CD14-positive monocyte (primary cell): ENCODE results near the gene EIF1AD. TPM values are rescaled to one million over a fixed set of nuclear protein-coding genes. Genes with fewer than 3 reads are reported as not detected.

Experiments
- DNase-seq, 3 donors: peaks; one replicate each; pipeline ENCODE4 v3.0.0-alpha.2; 2011 to 2022
- H2AFZ ChIP-seq: 2 replicates; pipeline ENCODE4 v1.6.0; 2012; ENCODE audit warnings: mild to moderate bottlenecking, low read depth, low read length, inconsistent platforms; ENCODE audit not compliant: insufficient read depth, poor library complexity, severe bottlenecking
- H3K27ac ChIP-seq, 2 donors: 1 replicate in 1 of 2; 2 replicates in 1 of 2; pipeline ENCODE4 v1.5.1; 2012 to 2013; ENCODE audit warnings: low read length in 2 of 2, control low read depth in 1 of 2, inconsistent platforms in 1 of 2, low read depth in 1 of 2, mild to moderate bottlenecking in 1 of 2
- H3K27me3 ChIP-seq, 2 donors: one replicate each; pipeline versions ENCODE4 v1.6.0 to v1.6.1; 2011 to 2013; ENCODE audit warnings: low read length in 2 of 2; ENCODE audit not compliant: control insufficient read depth in 2 of 2, insufficient read depth in 2 of 2
- H3K36me3 ChIP-seq, 2 donors: replicated peaks in 1 of 2; 1 replicate in 1 of 2; 2 replicates in 1 of 2; pipeline versions ENCODE4 v1.5.1 to v1.6.1; 2012 to 2013; ENCODE audit warnings: low read length in 2 of 2, control low read depth in 1 of 2, inconsistent platforms in 1 of 2, mild to moderate bottlenecking in 1 of 2; ENCODE audit not compliant: insufficient read depth in 2 of 2, control insufficient read depth in 1 of 2
- H3K4me1 ChIP-seq, 2 donors: 1 replicate in 1 of 2; 2 replicates in 1 of 2; pipeline versions ENCODE4 v1.5.1 to v1.6.1; 2012 to 2013; ENCODE audit warnings: low read length in 2 of 2, control low read depth in 1 of 2, inconsistent platforms in 1 of 2, mild to moderate bottlenecking in 1 of 2, moderate library complexity in 1 of 2; ENCODE audit not compliant: insufficient read depth in 2 of 2, control insufficient read depth in 1 of 2
- H3K4me2 ChIP-seq: replicated peaks from 2 replicates; pipeline ENCODE3; 2012; ENCODE audit warnings: low read length, moderate library complexity, mild to moderate bottlenecking; ENCODE audit not compliant: poor library complexity, severe bottlenecking; ENCODE audit errors: extremely low read depth
- H3K4me3 ChIP-seq, 3 experiments: fragments of 200-600 bp in 1 of 3; sonication (generic) in 1 of 3; replicated peaks in 1 of 3; 1 replicate in 2 of 3; 2 replicates in 1 of 3; pipeline ENCODE4 v1.5.1; 2011 to 2013; ENCODE audit warnings: low read length in 3 of 3, mild to moderate bottlenecking in 3 of 3, control low read depth in 2 of 3, low read depth in 2 of 3, inconsistent platforms in 1 of 3, moderate library complexity in 1 of 3
- H3K79me2 ChIP-seq: 2 replicates; pipeline ENCODE4 v1.6.0; 2012; ENCODE audit warnings: mild to moderate bottlenecking, control low read depth, inconsistent platforms, low read length, moderate library complexity; ENCODE audit not compliant: insufficient read depth
- H3K9ac ChIP-seq: 2 replicates; pipeline ENCODE4 v1.6.0; 2017; ENCODE audit warnings: low read length, mild to moderate bottlenecking; ENCODE audit not compliant: insufficient read depth, poor library complexity, severe bottlenecking
- H3K9me3 ChIP-seq, 2 donors: replicated peaks in 1 of 2; 1 replicate in 1 of 2; 2 replicates in 1 of 2; pipeline versions ENCODE4 v1.5.1 to v1.6.1; 2012 to 2013; ENCODE audit warnings: low read length in 2 of 2, control low read depth in 1 of 2; ENCODE audit not compliant: control insufficient read depth in 1 of 2, insufficient read depth in 1 of 2
- H4K20me1 ChIP-seq: 2 replicates; pipeline ENCODE4 v1.6.0; 2012; ENCODE audit warnings: mild to moderate bottlenecking, low read length, control low read depth, moderate library complexity; ENCODE audit not compliant: insufficient read depth
- H3K27ac Mint-ChIP-seq, 7 donors: one replicate each; pipeline ENCODE4 v1.8.0; 2020; ENCODE audit warnings: mild to moderate bottlenecking in 7 of 7, mixed read lengths in 7 of 7, moderate library complexity in 6 of 7, inconsistent platforms in 2 of 7
- H3K27me3 Mint-ChIP-seq, 3 donors: one replicate each; pipeline ENCODE4 v1.8.0; 2021 to 2022; ENCODE audit warnings: low read depth in 3 of 3, mild to moderate bottlenecking in 3 of 3, mixed read lengths in 3 of 3, moderate library complexity in 3 of 3, inconsistent platforms in 1 of 3
- H3K36me3 Mint-ChIP-seq, 2 donors: one replicate each; pipeline ENCODE4 v1.8.0; 2020; ENCODE audit warnings: mixed read lengths in 2 of 2, inconsistent platforms in 1 of 2, mild to moderate bottlenecking in 1 of 2
- H3K4me1 Mint-ChIP-seq: one replicate; pipeline ENCODE4 v1.8.0; 2020; ENCODE audit warnings: mild to moderate bottlenecking, mixed read lengths
- H3K4me3 Mint-ChIP-seq, 2 donors: one replicate each; pipeline ENCODE4 v1.8.0; 2020; ENCODE audit warnings: mild to moderate bottlenecking in 2 of 2, mixed read lengths in 2 of 2, moderate library complexity in 1 of 2
- H3K9me3 Mint-ChIP-seq, 7 donors: one replicate each; pipeline ENCODE4 v1.8.0; 2020 to 2022; ENCODE audit warnings: mixed read lengths in 7 of 7, mild to moderate bottlenecking in 6 of 7, moderate library complexity in 6 of 7, inconsistent platforms in 2 of 7
- WGBS: methylation state at CpG from one replicate; pipeline ENCODE4 v1.1.5; 2013; ENCODE audit warnings: missing lambda C conversion rate; ENCODE audit not compliant: insufficient coverage; 5-methylcytosine and 5-hydroxymethylcytosine counted together
- intact Hi-C, 2 donors: fragments of 100-400 bp; cut with micrococcal nuclease; formaldehyde crosslinking; loops; one replicate each; pipeline versions ENCODE4 v1.15.0 to v1.15.1; 2023
- polyA plus RNA-seq, 3 donors: library from polyadenylated mRNA; depleted of rRNA in 1 of 3; unstranded in 2 of 3; stranded (reverse) in 1 of 3; fragments of 300-500 nt in 2 of 3; fragments of >200 nt in 1 of 3; fragmentation: Illumina TruSeq in 2 of 3; gene quantifications; 1 replicate in 2 of 3; 2 replicates in 1 of 3; pipeline ENCODE4 v1.2.3, GENCODE V29; 2012 to 2021
- TF ChIP-seq, protein P1 (sequence below): fragments of 200-600 bp; IDR thresholded peaks from one replicate; pipeline ENCODE4 v1.8.0; 2022; ENCODE audit warnings: antibody characterized with exemption, mild to moderate bottlenecking

Gene EIF1AD
- polyA plus RNA-seq, 3 donors = 16.4 to 23.1 (median 18.2) TPM

DNA sequence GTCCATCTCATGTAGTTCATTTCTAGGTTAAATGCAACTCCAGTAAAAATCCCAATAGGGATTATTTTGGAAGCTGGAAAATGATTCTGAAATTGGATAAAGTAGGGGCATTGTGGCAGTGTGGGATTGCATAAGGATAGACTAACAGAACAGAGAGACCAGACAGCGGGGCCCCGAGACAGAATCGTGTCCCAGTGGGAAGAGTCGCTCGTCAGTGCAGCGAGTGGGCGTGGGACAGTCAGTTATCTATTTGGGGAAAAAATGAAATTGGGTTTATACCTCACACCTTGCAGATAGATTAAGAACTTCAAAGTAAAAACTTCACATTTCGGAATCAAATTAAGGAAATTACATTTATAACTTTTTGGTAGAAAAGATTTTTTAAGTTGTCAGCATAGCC lies 29.8 kb downstream of the EIF1AD start:
- Histone ChIP-seq H3K79me2 (no peaks in the 10 kb centered on the region), H3K4me3 (no peak overlapping the region), H3K4me2 (no peak overlapping the region), H3K27me3 (no peaks in the 10 kb centered on the region), H2AFZ (no peak overlapping the region), H3K36me3 (peaks cover 62 to 77% of the 10 kb centered on the region in 2 donors), H3K9me3 (no peaks in the 10 kb centered on the region), H3K27ac (no peak overlapping the region), H3K9ac (no peak overlapping the region), H4K20me1 (peaks cover 28% of the 10 kb centered on the region), H3K4me1 (peaks cover 7 to 15% of the 10 kb centered on the region in 2 donors)
- peaks cover 10% of the 10 kb centered on the region for H3K4me1 Mint-ChIP-seq
- no peaks in the 10 kb centered on the region for H3K27me3 Mint-ChIP-seq
- no peak overlapping the region for H3K4me3 Mint-ChIP-seq
- H3K27ac Mint-ChIP-seq = no peak overlapping the region
- no peak for DNase-seq
- TF ChIP-seq, protein P1, sequence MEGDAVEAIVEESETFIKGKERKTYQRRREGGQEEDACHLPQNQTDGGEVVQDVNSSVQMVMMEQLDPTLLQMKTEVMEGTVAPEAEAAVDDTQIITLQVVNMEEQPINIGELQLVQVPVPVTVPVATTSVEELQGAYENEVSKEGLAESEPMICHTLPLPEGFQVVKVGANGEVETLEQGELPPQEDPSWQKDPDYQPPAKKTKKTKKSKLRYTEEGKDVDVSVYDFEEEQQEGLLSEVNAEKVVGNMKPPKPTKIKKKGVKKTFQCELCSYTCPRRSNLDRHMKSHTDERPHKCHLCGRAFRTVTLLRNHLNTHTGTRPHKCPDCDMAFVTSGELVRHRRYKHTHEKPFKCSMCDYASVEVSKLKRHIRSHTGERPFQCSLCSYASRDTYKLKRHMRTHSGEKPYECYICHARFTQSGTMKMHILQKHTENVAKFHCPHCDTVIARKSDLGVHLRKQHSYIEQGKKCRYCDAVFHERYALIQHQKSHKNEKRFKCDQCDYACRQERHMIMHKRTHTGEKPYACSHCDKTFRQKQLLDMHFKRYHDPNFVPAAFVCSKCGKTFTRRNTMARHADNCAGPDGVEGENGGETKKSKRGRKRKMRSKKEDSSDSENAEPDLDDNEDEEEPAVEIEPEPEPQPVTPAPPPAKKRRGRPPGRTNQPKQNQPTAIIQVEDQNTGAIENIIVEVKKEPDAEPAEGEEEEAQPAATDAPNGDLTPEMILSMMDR = no peak
- no peaks in the 10 kb centered on the region for H3K9me3 Mint-ChIP-seq
- peaks cover 66 to 83% of the 10 kb centered on the region in 2 donors for H3K36me3 Mint-ChIP-seq
- intact Hi-C loops = no loop called here
- 100% methylated on average over 2 of the region's 8 CpGs for WGBS

DNA sequence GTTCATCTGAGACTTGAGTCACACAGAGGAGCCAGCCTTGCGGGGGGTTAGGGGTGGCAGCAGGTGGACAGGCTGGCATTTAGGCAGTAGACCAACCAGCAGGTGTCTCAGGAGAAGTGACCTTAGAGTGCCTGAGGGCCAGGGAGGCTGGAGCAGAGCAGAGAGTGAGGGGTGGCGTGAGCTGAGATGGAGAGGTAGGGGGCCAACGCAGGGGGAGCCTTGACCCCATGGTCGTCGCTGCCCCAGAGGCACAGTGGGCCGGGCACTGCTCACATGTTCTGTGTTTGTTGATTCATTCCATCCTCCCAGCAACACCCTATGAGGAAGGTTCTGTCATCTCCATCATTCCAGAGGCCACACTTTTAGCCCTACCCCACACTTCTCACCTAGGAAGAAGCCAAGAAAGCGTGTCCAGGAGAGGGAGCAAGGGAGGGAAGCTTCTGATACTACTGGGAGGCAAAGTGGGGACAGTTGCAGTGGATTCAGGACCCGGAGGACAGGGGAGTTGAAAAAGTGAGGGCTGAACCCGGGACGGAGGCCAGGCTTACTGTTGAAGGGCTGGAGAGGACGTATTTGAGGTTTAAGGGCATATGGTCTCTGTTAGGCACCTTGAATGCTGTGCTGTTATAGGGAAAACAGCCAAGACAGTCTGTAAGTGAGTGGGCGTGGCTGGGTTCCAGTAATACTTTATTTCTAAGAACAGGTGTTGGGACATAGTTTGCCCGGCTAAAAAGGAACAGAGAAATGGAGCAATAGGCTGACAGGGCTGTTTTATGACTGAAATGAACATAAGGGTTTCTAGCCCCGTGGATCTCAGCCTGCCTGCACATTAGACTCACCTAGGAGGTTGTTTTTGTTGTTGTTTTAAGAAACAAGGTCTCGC lies 33.1 kb downstream of the EIF1AD start:
- peak in 1 of 3 donors; percentile 7 for DNase-seq
- intact Hi-C loops = no loop called here
- Histone ChIP-seq H3K36me3 (peaks cover 77 to 88% of the 10 kb centered on the region in 2 donors), H4K20me1 (peaks cover 31% of the 10 kb centered on the region), H3K9me3 (no peaks in the 10 kb centered on the region), H3K27me3 (no peaks in the 10 kb centered on the region), H3K79me2 (peaks cover 11% of the 10 kb centered on the region), H3K9ac (no peak overlapping the region), H3K4me3 (no peak overlapping the region), H2AFZ (no peak overlapping the region), H3K27ac (peak overlapping the region in 1 of 2 donors; percentile 40), H3K4me2 (no peak overlapping the region), H3K4me1 (peaks cover 7 to 15% of the 10 kb centered on the region in 2 donors)
- WGBS = 75% methylated on average over 10 of the region's 15 CpGs
- Mint-ChIP-seq H3K9me3 (no peaks in the 10 kb centered on the region), H3K36me3 (peaks cover 81 to 89% of the 10 kb centered on the region in 2 donors), H3K4me1 (peaks cover 11% of the 10 kb centered on the region), H3K27ac (peak overlapping the region in 5 of 7 donors; percentile 1 to 70 (median 49)), H3K27me3 (no peaks in the 10 kb centered on the region), H3K4me3 (no peak overlapping the region)
- TF ChIP-seq, protein P1 = no peak
